OCI-LY1 (cell line): ENCODE measurements around the gene ARMC7.

Source experiments
- H2AFZ ChIP-seq: fragments of 200-600 bp; sonication (generic), shearing (Covaris generic); 2 replicates; pipeline ENCODE4 v1.6.0; 2014; ENCODE audit warnings: antibody characterized with exemption, mild to moderate bottlenecking, low read length
- H3F3A ChIP-seq: fragments of 200-600 bp; sonication (generic), shearing (Covaris generic); 2 replicates; pipeline ENCODE4 v1.6.0; 2014; ENCODE audit warnings: mild to moderate bottlenecking, antibody characterized with exemption, low read length, moderate library complexity; ENCODE audit not compliant: insufficient read depth
- H3K27ac ChIP-seq: fragments of 200-600 bp; sonication (generic); 2 replicates; pipeline ENCODE4 v1.5.1; 2014; ENCODE audit warnings: low read length, mixed run types, mild to moderate bottlenecking, low read depth; ENCODE audit not compliant: poor library complexity, severe bottlenecking
- H3K27me3 ChIP-seq: fragments of 200-600 bp; sonication (generic); 2 replicates; pipeline ENCODE4 v1.6.0; 2014; ENCODE audit warnings: antibody characterized with exemption, mild to moderate bottlenecking, low read length, moderate library complexity; ENCODE audit not compliant: insufficient read depth
- H3K36me3 ChIP-seq: fragments of 200-600 bp; sonication (generic); 2 replicates; pipeline ENCODE4 v1.6.1; 2014; ENCODE audit warnings: mild to moderate bottlenecking, antibody characterized with exemption, low read length, moderate library complexity, mixed read lengths; ENCODE audit not compliant: insufficient read depth
- H3K4me1 ChIP-seq: fragments of 200-600 bp; sonication (generic); 2 replicates; pipeline ENCODE4 v1.5.1; 2014; ENCODE audit warnings: mild to moderate bottlenecking, low read length, moderate library complexity; ENCODE audit not compliant: insufficient read depth, severe bottlenecking
- H3K4me2 ChIP-seq: fragments of 200-600 bp; sonication (generic), shearing (Covaris generic); 2 replicates; pipeline ENCODE4 v1.6.1; 2014; ENCODE audit warnings: low read length
- H3K4me3 ChIP-seq: fragments of 200-600 bp; sonication (generic); 2 replicates; pipeline ENCODE4 v1.5.1; 2014; ENCODE audit warnings: low read length, low read depth, mild to moderate bottlenecking, mixed read lengths; ENCODE audit not compliant: poor library complexity, severe bottlenecking
- H3K79me2 ChIP-seq: fragments of 200-600 bp; shearing (Covaris generic); 2 replicates; pipeline ENCODE4 v1.6.1; 2016; ENCODE audit warnings: mixed run types, low read length, mixed read lengths; ENCODE audit not compliant: insufficient read depth
- H3K9ac ChIP-seq: fragments of 200-600 bp; sonication (generic), shearing (Covaris generic); 2 replicates; pipeline ENCODE4 v1.6.1; 2014; ENCODE audit warnings: mild to moderate bottlenecking, low read length, mixed read lengths
- H3K9me2 ChIP-seq: fragments of 200-600 bp; sonication (generic), shearing (Covaris generic); 2 replicates; pipeline ENCODE4 v1.6.1; 2014; ENCODE audit warnings: low read depth, mild to moderate bottlenecking, low read length, mixed read lengths
- H3K9me3 ChIP-seq: fragments of 200-600 bp; shearing (Covaris generic); 2 replicates; pipeline ENCODE4 v1.6.1; 2014; ENCODE audit warnings: low read length, mixed read lengths
- H4K20me1 ChIP-seq: fragments of 200-600 bp; sonication (generic), shearing (Covaris generic); 2 replicates; pipeline ENCODE4 v1.6.0; 2016; ENCODE audit warnings: mild to moderate bottlenecking, low read length; ENCODE audit not compliant: insufficient read depth
- EZH2 ChIP-seq: fragments of 200-600 bp; sonication (generic), shearing (Covaris generic); IDR thresholded peaks from 2 replicates; pipeline ENCODE4 v1.8.0; 2017; ENCODE audit warnings: borderline replicate concordance, mixed run types, mild to moderate bottlenecking, antibody characterized with exemption, low read length, moderate library complexity, mixed read lengths
- TF ChIP-seq, protein P1 (sequence below): fragments of 200-600 bp; sonication (generic), shearing (Covaris generic); IDR thresholded peaks from 2 replicates; pipeline ENCODE4 v1.5.1; 2017; ENCODE audit warnings: mild to moderate bottlenecking, antibody characterized with exemption, low read length, moderate library complexity, mixed read lengths

ARMC7 gene

DNA sequence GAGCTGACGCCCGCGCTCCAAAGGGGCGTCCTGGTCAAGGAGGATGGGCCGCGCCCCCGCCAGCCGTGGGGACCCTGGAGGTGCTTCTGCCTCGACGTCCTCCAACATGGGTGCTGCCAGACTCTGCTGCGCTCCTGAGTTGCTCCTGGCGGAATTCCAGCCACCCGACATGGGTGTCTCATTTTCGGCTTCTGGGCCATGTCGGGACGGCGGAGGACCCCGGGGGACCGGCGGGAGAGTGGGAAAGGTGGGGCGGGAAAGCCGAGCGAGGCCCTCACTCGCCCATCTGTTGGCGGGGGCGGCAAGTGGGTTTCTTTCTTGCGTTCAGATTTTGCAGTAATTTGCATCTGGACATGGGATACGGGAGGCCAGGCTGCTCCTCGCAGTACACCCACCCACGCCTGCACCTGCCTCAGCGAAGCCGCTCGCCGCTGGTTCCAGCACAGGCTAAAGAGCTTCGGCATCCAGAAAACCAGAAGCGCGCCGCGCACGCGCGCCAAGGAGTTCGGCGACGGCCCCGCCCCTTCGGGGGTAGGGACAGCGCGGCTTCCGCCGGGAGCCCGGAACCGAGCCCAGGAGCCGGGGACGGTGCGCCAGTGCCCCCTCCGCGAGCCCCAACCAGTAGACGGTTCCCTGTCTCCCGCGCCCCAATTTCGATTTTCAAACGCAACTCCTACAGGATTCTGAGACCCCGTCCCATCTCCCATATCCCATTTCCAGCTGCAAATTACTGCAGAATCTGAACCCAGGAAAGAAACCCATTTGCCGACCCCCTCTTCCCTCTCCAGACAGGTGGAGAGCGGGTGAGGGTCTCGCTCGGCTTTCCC, at the start of gene ARMC7:
ARMC7 (plus strand) TSS at position 563 of the 827 bp plus-strand sequence. CDS start 320 bp downstream, outside the sequence.
- H3K4me2 ChIP-seq = peak within 1 kb of the TSS; percentile 87
- no peaks in the 10 kb centered on the region for H3K79me2 ChIP-seq
- H3K9me3 ChIP-seq = no peaks in the 10 kb centered on the region
- peak within 1 kb of the TSS; percentile 73 for H3K4me3 ChIP-seq
- 0 out of 2 replicates have a peak, but pooled peaks cover 5% of the 10 kb centered on the region for H3F3A ChIP-seq
- no peaks in the 10 kb centered on the region for H4K20me1 ChIP-seq
- no peak within 1 kb of the TSS for H2AFZ ChIP-seq
- TF ChIP-seq EZH2 = no peak
- TF ChIP-seq, protein P1, sequence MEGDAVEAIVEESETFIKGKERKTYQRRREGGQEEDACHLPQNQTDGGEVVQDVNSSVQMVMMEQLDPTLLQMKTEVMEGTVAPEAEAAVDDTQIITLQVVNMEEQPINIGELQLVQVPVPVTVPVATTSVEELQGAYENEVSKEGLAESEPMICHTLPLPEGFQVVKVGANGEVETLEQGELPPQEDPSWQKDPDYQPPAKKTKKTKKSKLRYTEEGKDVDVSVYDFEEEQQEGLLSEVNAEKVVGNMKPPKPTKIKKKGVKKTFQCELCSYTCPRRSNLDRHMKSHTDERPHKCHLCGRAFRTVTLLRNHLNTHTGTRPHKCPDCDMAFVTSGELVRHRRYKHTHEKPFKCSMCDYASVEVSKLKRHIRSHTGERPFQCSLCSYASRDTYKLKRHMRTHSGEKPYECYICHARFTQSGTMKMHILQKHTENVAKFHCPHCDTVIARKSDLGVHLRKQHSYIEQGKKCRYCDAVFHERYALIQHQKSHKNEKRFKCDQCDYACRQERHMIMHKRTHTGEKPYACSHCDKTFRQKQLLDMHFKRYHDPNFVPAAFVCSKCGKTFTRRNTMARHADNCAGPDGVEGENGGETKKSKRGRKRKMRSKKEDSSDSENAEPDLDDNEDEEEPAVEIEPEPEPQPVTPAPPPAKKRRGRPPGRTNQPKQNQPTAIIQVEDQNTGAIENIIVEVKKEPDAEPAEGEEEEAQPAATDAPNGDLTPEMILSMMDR = no peak
- H3K27ac ChIP-seq = no peak within 1 kb of the TSS
- no peaks in the 10 kb centered on the region for H3K27me3 ChIP-seq
- H3K36me3 ChIP-seq = no peaks in the 10 kb centered on the region; the same call in 1 of the 2 replicates
- peak within 1 kb of the TSS; percentile 73 for H3K9ac ChIP-seq
- peaks cover 38% of the 10 kb centered on the region for H3K4me1 ChIP-seq
- no peaks in the 10 kb centered on the region for H3K9me2 ChIP-seq

DNA sequence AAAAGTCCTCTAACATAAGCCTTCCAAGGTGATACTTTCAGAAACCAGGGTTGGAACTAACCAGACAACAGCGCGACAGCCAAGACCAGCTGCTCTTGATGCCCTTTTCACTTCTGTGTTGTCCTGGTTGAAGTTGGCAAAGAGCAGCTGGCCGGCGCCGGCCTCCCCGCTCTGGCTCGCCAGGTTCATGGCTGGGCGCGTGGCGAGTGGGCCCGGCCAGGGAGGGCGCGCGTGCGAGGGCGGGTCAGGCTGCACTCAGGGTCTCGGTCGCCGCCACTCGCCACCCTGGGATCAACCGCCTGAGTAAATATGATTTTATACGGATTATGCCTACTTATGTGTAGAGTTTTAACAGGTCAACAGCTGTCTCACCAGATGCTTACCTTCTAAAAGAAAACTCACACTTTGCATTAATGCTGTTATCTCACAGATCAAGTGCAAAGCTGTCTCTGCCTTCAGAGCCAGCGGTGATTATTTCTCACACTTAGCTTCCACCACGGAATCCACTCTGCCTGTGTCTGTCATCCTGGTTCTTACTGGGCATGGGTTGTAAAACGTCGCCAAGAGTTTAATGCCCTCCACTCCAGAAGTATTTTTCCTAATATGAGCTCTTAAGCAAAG, 49.2 kb upstream of the ARMC7 start:
- Histone ChIP-seq H3K4me2 (no peak overlapping the region), H3K36me3 (peaks cover 38% of the 10 kb centered on the region), H3K9me2 (no peaks in the 10 kb centered on the region), H4K20me1 (no peaks in the 10 kb centered on the region), H3K4me3 (no peak overlapping the region), H3K9me3 (no peaks in the 10 kb centered on the region), H3K4me1 (no peaks in the 10 kb centered on the region), H3K27ac (no peak overlapping the region), H2AFZ (no peak overlapping the region), H3F3A (no peaks in the 10 kb centered on the region), H3K27me3 (no peaks in the 10 kb centered on the region), H3K9ac (no peak overlapping the region), H3K79me2 (no peaks in the 10 kb centered on the region)
- no peak for TF ChIP-seq EZH2
- TF ChIP-seq, protein P1 = no peak

DNA sequence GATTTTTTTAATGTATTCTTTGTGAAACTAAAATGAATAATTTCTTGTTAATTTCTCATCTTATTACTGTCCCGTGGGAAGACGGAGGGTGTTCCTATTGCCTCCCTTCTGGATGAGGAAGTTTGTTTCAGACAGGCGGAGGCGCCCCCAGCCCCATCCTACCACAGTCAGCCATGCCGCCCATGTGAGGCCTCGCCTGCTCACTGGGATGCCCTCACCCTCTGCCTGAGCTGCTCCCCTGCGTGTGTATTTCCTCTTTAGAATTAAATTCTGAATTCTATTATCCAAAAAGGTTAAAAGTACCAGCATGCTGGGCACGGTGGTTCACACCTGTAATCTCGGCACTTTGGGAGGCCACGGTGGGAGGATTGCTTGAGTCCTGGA, 48.7 kb upstream of the ARMC7 start:
- Histone ChIP-seq H2AFZ (no peak overlapping the region), H3K9me2 (no peaks in the 10 kb centered on the region), H3K27me3 (no peaks in the 10 kb centered on the region), H3F3A (no peaks in the 10 kb centered on the region), H3K27ac (no peak overlapping the region), H3K4me1 (no peaks in the 10 kb centered on the region), H3K4me2 (no peak overlapping the region), H3K9ac (no peak overlapping the region), H4K20me1 (no peaks in the 10 kb centered on the region), H3K79me2 (no peaks in the 10 kb centered on the region), H3K36me3 (peaks cover 38% of the 10 kb centered on the region), H3K4me3 (no peak overlapping the region), H3K9me3 (no peaks in the 10 kb centered on the region)
- TF ChIP-seq, protein P1 = no peak
- TF ChIP-seq EZH2 = no peak
